ENCODE results near the gene TMEM30B. TPM values are rescaled to one million over a fixed set of nuclear protein-coding genes. Genes with fewer than 3 reads are reported as not detected.

TMEM30B gene
- total and polyA plus RNA-seq, 5 donors from 2014 or later = 2.1 to 4.8 (median 2.4) TPM

DNA sequence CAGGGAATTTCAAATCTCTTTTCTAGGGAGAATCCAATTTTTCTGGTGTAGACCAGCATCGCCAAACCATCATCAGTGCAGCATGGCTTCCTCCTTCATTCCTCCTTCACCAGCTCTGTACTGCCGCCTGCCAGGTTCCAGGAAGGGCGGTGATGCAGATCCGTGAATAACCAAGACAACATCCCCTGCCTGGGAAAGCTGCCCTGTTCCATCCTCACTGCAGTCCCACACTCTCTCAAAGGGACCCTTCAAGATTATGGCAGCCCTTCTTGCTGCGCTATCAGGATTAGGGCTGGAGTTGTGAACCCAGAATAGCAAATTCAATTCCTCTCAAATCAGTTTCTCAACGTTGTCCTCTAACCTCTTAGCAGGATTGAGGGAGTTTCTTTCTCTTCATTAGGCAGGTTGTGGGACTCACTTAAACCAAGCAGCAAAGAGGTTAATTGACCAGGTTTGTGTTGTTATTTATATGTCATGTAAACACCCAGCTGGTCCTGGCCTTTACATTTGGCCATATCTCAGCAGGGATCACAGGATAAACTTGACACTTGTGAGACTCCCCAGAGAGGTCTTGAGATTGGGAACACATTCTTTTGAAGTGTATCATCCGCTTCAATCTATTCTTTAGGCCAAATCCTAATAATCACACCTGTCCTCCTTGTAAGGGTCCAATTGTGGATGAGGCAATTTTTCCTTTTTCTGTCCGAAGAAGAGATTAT is 26.2 kb downstream of the TMEM30B start:
- no peak for ATAC-seq (ENCODE audit: low read depth in 2 of 2)
- Histone ChIP-seq H3K4me1 (ENCODE audit: control insufficient read depth, insufficient read depth, low read length, poor library complexity, severe bottlenecking) (no peaks in the 10 kb centered on the region), H3K9me3 (ENCODE audit: control insufficient read depth in 2 of 2, low read length in 2 of 2) (no peaks in the 10 kb centered on the region), H3K4me3 (ENCODE audit: low read depth, low read length) (no peak overlapping the region), H3K27me3 (ENCODE audit: control insufficient read depth, insufficient read depth, low read length) (peaks cover 19% of the 10 kb centered on the region), H3K27ac (ENCODE audit: insufficient read depth, low read length, poor library complexity, severe bottlenecking) (no peak overlapping the region), H3K36me3 (ENCODE audit: control insufficient read depth, insufficient read depth, low read length) (no peaks in the 10 kb centered on the region)
- H3K4me3 Mint-ChIP-seq = no peak overlapping the region
- H3K27ac Mint-ChIP-seq = no peak overlapping the region
- H3K36me3 Mint-ChIP-seq = no peaks in the 10 kb centered on the region
- DNase-seq = no peak
- H3K9me3 Mint-ChIP-seq = no peaks in the 10 kb centered on the region
- H3K27me3 Mint-ChIP-seq = peaks cover 28% of the 10 kb centered on the region
- peaks cover 0 to 3% (median 0%) of the 10 kb centered on the region in 4 donors for H3K4me1 Mint-ChIP-seq

DNA sequence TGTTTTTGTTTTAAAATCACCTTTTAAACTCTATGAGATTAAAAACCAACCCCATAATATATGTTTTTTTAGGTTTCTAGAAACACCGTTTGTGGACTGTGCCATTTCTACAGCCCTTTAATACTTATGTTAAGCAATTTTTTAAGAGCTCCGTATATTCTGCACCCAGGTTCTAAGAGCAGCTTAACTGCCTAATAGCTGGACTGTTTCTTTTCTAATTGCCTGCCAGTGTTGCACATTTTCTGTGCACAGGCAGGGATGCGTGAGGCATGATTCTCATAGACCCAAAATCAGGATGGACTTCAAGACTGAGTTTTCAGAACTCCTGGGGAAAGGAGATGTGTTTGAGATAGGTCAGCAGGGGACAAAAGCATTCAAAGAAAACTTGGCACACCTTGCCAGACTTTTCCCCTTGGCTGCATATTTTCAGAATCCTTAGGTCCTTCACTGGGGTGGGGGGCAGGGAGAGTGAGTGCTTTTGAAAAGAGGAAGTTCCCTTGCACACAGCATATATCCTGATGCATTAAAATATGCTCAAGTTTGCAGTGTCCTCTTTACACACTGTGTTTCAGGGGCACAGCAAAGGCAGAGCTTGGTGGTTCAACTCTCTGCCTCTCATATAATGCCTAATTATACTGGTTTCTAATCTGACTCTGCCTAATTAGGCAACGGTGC is 27.9 kb downstream of the TMEM30B start:
- no peak overlapping the region for H3K27ac ChIP-seq (ENCODE audit: insufficient read depth, low read length, poor library complexity, severe bottlenecking)
- H3K36me3 Mint-ChIP-seq = no peaks in the 10 kb centered on the region
- no peak overlapping the region for H3K4me3 ChIP-seq (ENCODE audit: low read depth, low read length)
- no peak overlapping the region for H3K27ac Mint-ChIP-seq
- DNase-seq = no peak
- no peak for ATAC-seq (ENCODE audit: low read depth in 2 of 2)
- H3K27me3 Mint-ChIP-seq = peaks cover 21% of the 10 kb centered on the region
- H3K36me3 ChIP-seq (ENCODE audit: control insufficient read depth, insufficient read depth, low read length) = no peaks in the 10 kb centered on the region
- H3K9me3 Mint-ChIP-seq = no peaks in the 10 kb centered on the region
- no peaks in the 10 kb centered on the region for H3K9me3 ChIP-seq (ENCODE audit: control insufficient read depth in 2 of 2, low read length in 2 of 2)
- peaks cover 0 to 3% (median 0%) of the 10 kb centered on the region in 4 donors for H3K4me1 Mint-ChIP-seq
- H3K4me1 ChIP-seq (ENCODE audit: control insufficient read depth, insufficient read depth, low read length, poor library complexity, severe bottlenecking) = no peaks in the 10 kb centered on the region
- no peak overlapping the region for H3K4me3 Mint-ChIP-seq
- peaks cover 14% of the 10 kb centered on the region for H3K27me3 ChIP-seq (ENCODE audit: control insufficient read depth, insufficient read depth, low read length)

DNA sequence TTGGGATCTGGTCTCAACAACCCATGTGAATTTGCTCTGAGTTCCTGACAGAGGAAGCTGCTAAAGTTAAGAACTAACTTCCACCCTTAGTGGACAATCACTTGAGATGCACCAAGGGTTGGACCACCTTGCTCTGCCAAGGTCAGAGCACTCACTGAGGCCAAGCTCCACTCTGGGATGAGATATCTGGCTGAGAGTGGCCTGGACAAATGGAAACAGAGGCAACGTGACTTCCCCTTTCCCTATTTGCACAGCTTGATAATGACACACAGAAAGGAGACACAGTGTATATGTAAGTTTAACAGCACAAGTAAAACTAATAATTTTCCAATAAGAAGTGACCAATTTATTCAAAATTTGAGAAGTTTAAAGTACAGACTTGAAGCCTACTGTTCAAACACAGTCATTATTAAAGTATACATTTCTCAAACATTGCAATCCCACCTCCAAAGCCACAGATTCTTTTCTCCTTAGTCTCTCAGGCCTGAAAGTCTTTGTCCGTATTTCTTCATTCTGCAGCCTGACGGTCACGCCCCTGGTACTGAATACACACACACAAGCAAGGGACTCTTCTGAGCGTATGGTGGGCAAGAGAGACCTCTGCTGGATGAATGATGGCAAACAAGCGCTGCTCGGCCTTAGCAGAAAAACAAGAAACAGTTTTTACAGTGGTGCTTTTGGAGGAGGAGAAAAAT is 28.6 kb downstream of the TMEM30B start:
- peaks cover 0 to 3% (median 0%) of the 10 kb centered on the region in 4 donors for H3K4me1 Mint-ChIP-seq
- Histone ChIP-seq H3K9me3 (ENCODE audit: control insufficient read depth in 2 of 2, low read length in 2 of 2) (no peaks in the 10 kb centered on the region), H3K4me1 (ENCODE audit: control insufficient read depth, insufficient read depth, low read length, poor library complexity, severe bottlenecking) (no peaks in the 10 kb centered on the region), H3K27ac (ENCODE audit: insufficient read depth, low read length, poor library complexity, severe bottlenecking) (no peak overlapping the region), H3K36me3 (ENCODE audit: control insufficient read depth, insufficient read depth, low read length) (no peaks in the 10 kb centered on the region), H3K27me3 (ENCODE audit: control insufficient read depth, insufficient read depth, low read length) (peaks cover 14% of the 10 kb centered on the region), H3K4me3 (ENCODE audit: low read depth, low read length) (no peak overlapping the region)
- DNase-seq (peak; percentile 35 to 89 (median 58)), ATAC-seq (ENCODE audit: low read depth in 2 of 2) (peak; percentile 68 to 72)
- peaks cover 26% of the 10 kb centered on the region for H3K27me3 Mint-ChIP-seq
- H3K9me3 Mint-ChIP-seq = no peaks in the 10 kb centered on the region
- H3K36me3 Mint-ChIP-seq = no peaks in the 10 kb centered on the region
- no peak overlapping the region for H3K27ac Mint-ChIP-seq
- H3K4me3 Mint-ChIP-seq = no peak overlapping the region

DNA sequence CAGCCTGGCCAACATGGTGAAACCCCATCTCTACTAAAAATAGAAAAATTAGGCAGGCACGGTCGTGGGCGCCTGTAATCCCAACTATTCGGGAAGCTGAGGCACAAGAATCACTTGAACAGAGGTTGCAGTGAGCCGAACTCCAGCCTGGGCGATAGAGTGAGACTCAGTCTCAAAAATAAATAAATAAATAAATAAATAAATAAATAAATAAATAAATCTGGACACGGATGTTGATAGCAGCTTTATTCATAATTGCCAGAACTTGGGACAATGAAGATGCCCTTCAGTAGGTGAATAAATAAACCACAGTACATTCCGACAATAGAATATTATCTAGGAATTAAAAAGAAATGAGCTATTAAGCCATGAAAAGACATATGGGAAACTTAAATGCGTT is 31.1 kb downstream of the TMEM30B start:
- Mint-ChIP-seq H3K4me1 (peaks cover 0 to 3% (median 0%) of the 10 kb centered on the region in 4 donors), H3K9me3 (no peaks in the 10 kb centered on the region), H3K4me3 (no peak overlapping the region), H3K27me3 (peaks cover 31% of the 10 kb centered on the region), H3K27ac (peak overlapping the region in 1 of 3 donors; percentile 20), H3K36me3 (no peaks in the 10 kb centered on the region)
- Histone ChIP-seq H3K4me1 (ENCODE audit: control insufficient read depth, insufficient read depth, low read length, poor library complexity, severe bottlenecking) (no peaks in the 10 kb centered on the region), H3K27ac (ENCODE audit: insufficient read depth, low read length, poor library complexity, severe bottlenecking) (no peak overlapping the region), H3K36me3 (ENCODE audit: control insufficient read depth, insufficient read depth, low read length) (no peaks in the 10 kb centered on the region), H3K27me3 (ENCODE audit: control insufficient read depth, insufficient read depth, low read length) (peaks cover 13% of the 10 kb centered on the region), H3K9me3 (ENCODE audit: control insufficient read depth in 2 of 2, low read length in 2 of 2) (no peaks in the 10 kb centered on the region), H3K4me3 (ENCODE audit: low read depth, low read length) (no peak overlapping the region)
- ATAC-seq (ENCODE audit: low read depth in 2 of 2) = no peak
- no peak for DNase-seq

DNA sequence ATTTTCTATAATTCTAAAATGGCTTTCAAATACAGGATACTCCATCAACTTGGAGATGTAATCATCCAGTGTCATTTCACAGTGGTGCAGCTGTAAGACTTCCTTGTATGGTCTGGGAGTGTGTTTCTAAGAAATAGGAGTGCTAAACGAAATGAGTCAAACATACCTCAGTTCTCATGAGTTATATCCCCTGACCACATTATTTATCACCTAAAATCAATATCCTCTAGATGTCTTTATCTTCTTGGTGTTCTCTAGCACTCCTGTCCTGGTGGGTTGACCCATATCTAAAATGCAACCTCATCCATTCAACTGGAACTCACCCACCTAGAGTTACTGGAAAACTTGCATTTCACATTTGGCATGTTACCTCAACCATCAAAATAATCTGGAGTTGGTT is 33.2 kb downstream of the TMEM30B start:
- H3K4me3 Mint-ChIP-seq = no peak overlapping the region
- ATAC-seq (ENCODE audit: low read depth in 2 of 2) = no peak

DNA sequence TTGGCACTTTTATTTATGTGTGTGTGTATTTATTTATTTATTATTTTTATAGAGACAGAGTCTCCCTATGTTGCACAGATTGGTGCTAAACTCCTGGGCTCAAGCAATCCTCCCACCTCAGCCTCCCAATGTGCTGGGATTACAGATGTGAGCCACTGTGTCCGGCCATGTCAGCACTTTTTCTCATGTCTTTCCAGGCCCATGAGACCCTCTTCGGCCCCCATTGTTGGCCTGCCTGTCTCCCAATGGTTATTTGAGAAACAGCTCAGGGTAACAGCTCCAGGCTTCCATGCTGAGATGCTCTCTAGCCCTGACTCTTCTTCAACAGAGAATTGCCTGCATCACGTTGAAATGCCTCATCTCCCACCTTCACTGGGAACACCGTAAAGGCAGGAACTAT is 34.4 kb downstream of the TMEM30B start:
- peaks cover 0 to 2% (median 0%) of the 10 kb centered on the region in 7 donors for H3K9me3 Mint-ChIP-seq
- no peak for DNase-seq
- no peaks in the 10 kb centered on the region for H3K4me1 Mint-ChIP-seq
- ATAC-seq (ENCODE audit: low read depth in 2 of 2) = no peak
- Histone ChIP-seq H3K27ac (ENCODE audit: insufficient read depth, low read length, poor library complexity, severe bottlenecking) (no peak overlapping the region), H3K9me3 (ENCODE audit: control insufficient read depth in 2 of 2, low read length in 2 of 2) (peaks cover 0 to under 1% of the 10 kb centered on the region in 2 experiments), H3K4me3 (ENCODE audit: low read depth, low read length) (no peak overlapping the region), H3K27me3 (ENCODE audit: control insufficient read depth, insufficient read depth, low read length) (peaks cover 5% of the 10 kb centered on the region), H3K4me1 (ENCODE audit: control insufficient read depth, insufficient read depth, low read length, poor library complexity, severe bottlenecking) (no peaks in the 10 kb centered on the region), H3K36me3 (ENCODE audit: control insufficient read depth, insufficient read depth, low read length) (no peaks in the 10 kb centered on the region)
- no peak overlapping the region for H3K27ac Mint-ChIP-seq
- H3K27me3 Mint-ChIP-seq = peaks cover 42% of the 10 kb centered on the region
- H3K4me3 Mint-ChIP-seq = no peak overlapping the region
- H3K36me3 Mint-ChIP-seq = no peaks in the 10 kb centered on the region

More for the DNA sequence above, 33.2 kb downstream of the TMEM30B start:
- no peak overlapping the region for H3K27ac ChIP-seq (ENCODE audit: insufficient read depth, low read length, poor library complexity, severe bottlenecking)
- H3K4me3 ChIP-seq (ENCODE audit: low read depth, low read length) = no peak overlapping the region
- Mint-ChIP-seq H3K36me3 (no peaks in the 10 kb centered on the region), H3K4me1 (peaks cover 0 to 3% (median 0%) of the 10 kb centered on the region in 4 donors), H3K27me3 (peaks cover 42% of the 10 kb centered on the region), H3K27ac (no peak overlapping the region), H3K9me3 (no peaks in the 10 kb centered on the region)
- H3K9me3 ChIP-seq (ENCODE audit: control insufficient read depth in 2 of 2, low read length in 2 of 2) = no peaks in the 10 kb centered on the region
- peaks cover 3% of the 10 kb centered on the region for H3K27me3 ChIP-seq (ENCODE audit: control insufficient read depth, insufficient read depth, low read length)
- DNase-seq = peak in 1 of 3 donors; percentile 84
- no peaks in the 10 kb centered on the region for H3K36me3 ChIP-seq (ENCODE audit: control insufficient read depth, insufficient read depth, low read length)
- no peaks in the 10 kb centered on the region for H3K4me1 ChIP-seq (ENCODE audit: control insufficient read depth, insufficient read depth, low read length, poor library complexity, severe bottlenecking)

DNA sequence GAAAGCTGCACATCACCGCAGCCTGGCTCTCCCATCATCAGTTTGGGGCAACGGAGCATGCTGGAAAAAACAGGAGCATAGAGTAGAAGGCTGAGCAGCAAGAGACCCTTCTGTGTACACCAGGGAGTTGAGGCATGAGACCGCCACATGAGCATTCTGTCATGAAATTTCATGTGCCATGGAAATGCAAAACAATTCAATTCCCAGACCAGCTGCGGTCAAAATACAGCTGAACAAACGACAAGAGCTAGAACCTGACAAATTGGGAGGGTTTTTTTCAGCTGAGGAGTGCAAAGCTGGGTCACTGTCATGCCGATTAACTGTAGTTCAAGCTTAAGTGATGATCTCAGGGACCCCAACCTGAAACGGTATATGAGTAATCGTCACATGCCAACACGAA is 37.1 kb downstream of the TMEM30B start:
- DNase-seq (no peak), ATAC-seq (ENCODE audit: low read depth in 2 of 2) (no peak)
- Histone ChIP-seq H3K9me3 (ENCODE audit: control insufficient read depth in 2 of 2, low read length in 2 of 2) (peaks cover 5 to 15% of the 10 kb centered on the region in 2 experiments), H3K4me1 (ENCODE audit: control insufficient read depth, insufficient read depth, low read length, poor library complexity, severe bottlenecking) (no peaks in the 10 kb centered on the region), H3K27ac (ENCODE audit: insufficient read depth, low read length, poor library complexity, severe bottlenecking) (no peak overlapping the region), H3K36me3 (ENCODE audit: control insufficient read depth, insufficient read depth, low read length) (no peaks in the 10 kb centered on the region), H3K4me3 (ENCODE audit: low read depth, low read length) (no peak overlapping the region), H3K27me3 (ENCODE audit: control insufficient read depth, insufficient read depth, low read length) (peaks cover 6% of the 10 kb centered on the region)
- no peak overlapping the region for H3K4me3 Mint-ChIP-seq
- H3K27me3 Mint-ChIP-seq = peaks cover 42% of the 10 kb centered on the region
- no peaks in the 10 kb centered on the region for H3K4me1 Mint-ChIP-seq
- H3K36me3 Mint-ChIP-seq = no peaks in the 10 kb centered on the region
- H3K27ac Mint-ChIP-seq = peak overlapping the region in 1 of 3 donors; percentile 60
- H3K9me3 Mint-ChIP-seq = peaks cover 0 to 16% (median 4%) of the 10 kb centered on the region in 7 donors

All from CD4-positive, CD25-positive, alpha-beta regulatory T cell (primary cell).